Measurements from ENCODE around the gene OSTC. TPM values are rescaled to one million over a fixed set of nuclear protein-coding genes. Genes with fewer than 3 reads are reported as not detected.

The OSTC gene
- total and polyA plus RNA-seq, 2 of the 13 experiments (the other 11 are each of a cell fraction or from before 2014, with no cell fraction given) = 208 to 380 TPM

- TF ChIP-seq, protein P1, sequence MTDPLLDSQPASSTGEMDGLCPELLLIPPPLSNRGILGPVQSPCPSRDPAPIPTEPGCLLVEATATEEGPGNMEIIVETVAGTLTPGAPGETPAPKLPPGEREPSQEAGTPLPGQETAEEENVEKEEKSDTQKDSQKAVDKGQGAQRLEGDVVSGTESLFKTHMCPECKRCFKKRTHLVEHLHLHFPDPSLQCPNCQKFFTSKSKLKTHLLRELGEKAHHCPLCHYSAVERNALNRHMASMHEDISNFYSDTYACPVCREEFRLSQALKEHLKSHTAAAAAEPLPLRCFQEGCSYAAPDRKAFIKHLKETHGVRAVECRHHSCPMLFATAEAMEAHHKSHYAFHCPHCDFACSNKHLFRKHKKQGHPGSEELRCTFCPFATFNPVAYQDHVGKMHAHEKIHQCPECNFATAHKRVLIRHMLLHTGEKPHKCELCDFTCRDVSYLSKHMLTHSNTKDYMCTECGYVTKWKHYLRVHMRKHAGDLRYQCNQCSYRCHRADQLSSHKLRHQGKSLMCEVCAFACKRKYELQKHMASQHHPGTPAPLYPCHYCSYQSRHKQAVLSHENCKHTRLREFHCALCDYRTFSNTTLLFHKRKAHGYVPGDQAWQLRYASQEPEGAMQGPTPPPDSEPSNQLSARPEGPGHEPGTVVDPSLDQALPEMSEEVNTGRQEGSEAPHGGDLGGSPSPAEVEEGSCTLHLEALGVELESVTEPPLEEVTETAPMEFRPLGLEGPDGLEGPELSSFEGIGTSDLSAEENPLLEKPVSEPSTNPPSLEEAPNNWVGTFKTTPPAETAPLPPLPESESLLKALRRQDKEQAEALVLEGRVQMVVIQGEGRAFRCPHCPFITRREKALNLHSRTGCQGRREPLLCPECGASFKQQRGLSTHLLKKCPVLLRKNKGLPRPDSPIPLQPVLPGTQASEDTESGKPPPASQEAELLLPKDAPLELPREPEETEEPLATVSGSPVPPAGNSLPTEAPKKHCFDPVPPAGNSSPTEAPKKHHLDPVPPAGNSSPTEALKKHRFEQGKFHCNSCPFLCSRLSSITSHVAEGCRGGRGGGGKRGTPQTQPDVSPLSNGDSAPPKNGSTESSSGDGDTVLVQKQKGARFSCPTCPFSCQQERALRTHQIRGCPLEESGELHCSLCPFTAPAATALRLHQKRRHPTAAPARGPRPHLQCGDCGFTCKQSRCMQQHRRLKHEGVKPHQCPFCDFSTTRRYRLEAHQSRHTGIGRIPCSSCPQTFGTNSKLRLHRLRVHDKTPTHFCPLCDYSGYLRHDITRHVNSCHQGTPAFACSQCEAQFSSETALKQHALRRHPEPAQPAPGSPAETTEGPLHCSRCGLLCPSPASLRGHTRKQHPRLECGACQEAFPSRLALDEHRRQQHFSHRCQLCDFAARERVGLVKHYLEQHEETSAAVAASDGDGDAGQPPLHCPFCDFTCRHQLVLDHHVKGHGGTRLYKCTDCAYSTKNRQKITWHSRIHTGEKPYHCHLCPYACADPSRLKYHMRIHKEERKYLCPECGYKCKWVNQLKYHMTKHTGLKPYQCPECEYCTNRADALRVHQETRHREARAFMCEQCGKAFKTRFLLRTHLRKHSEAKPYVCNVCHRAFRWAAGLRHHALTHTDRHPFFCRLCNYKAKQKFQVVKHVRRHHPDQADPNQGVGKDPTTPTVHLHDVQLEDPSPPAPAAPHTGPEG (CRISPR knock-in tag; IDR thresholded peaks at IDR 0.05) = no peak
- TF ChIP-seq, protein P2, sequence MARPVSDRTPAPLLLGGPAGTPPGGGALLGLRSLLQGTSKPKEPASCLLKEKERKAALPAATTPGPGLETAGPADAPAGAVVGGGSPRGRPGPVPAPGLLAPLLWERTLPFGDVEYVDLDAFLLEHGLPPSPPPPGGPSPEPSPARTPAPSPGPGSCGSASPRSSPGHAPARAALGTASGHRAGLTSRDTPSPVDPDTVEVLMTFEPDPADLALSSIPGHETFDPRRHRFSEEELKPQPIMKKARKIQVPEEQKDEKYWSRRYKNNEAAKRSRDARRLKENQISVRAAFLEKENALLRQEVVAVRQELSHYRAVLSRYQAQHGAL (CRISPR knock-in tag; IDR thresholded peaks at IDR 0.05; ENCODE audit: not compliant biosample characterization) = no peak
- no peak for TF ChIP-seq HOXA3 (CRISPR knock-in tag; IDR thresholded peaks at IDR 0.05)
- TF ChIP-seq ZSCAN12 (CRISPR knock-in tag; IDR thresholded peaks at IDR 0.05) = no peak
- no peak for TF ChIP-seq ZNF720 (CRISPR knock-in tag; IDR thresholded peaks at IDR 0.05)
- TF ChIP-seq ZBTB49 (CRISPR knock-in tag; IDR thresholded peaks at IDR 0.05; ENCODE audit: borderline replicate concordance) = no peak
- no peak for TF ChIP-seq SNAI1 (CRISPR knock-in tag; IDR thresholded peaks at IDR 0.05; ENCODE audit: borderline replicate concordance)
- no peak for TF ChIP-seq MYC (CRISPR knock-in tag; IDR thresholded peaks at IDR 0.05; ENCODE audit: borderline replicate concordance)
These were observed 42.8 kb downstream of the OSTC start (continued) for GRCh38 chr4:108693211-108693610.

All from HepG2 (cell line).